GM20000 (cell line): ENCODE data around the gene PNPT1.

Experiments used
- DNase-seq: peaks from one replicate; pipeline ENCODE4 v3.0.0; 2012; ENCODE audit warnings: low spot score
- CTCF ChIP-seq: IDR thresholded peaks from 2 replicates; pipeline ENCODE4 v1.5.1; 2012; ENCODE audit warnings: mild to moderate bottlenecking, control low read depth; ENCODE audit errors: extremely low read depth, missing control alignments

PNPT1 gene

GRCh38 chr2:55618025-55618274, 75.7 kb downstream of the PNPT1 start:
- no peak for DNase-seq
- no peak for TF ChIP-seq CTCF

GRCh38 chr2:55617175-55618024, 76.2 kb downstream of the PNPT1 start, which contains the start of gene PPP4R3B:
TSS of gene PPP4R3B (minus strand) at chr2:55617622. CDS start at chr2:55617285, 337 bp downstream.
- TF ChIP-seq CTCF, result no peak
- DNase-seq, result peak; percentile 92

- peak; percentile 26 for DNase-seq
- no peak for TF ChIP-seq CTCF
Measured at GRCh38 chr2:55616551-55617174, 77.0 kb downstream of the PNPT1 start.

GRCh38 chr2:55611997-55612396, 81.6 kb downstream of the PNPT1 start:
- TF ChIP-seq CTCF, result no peak
- DNase-seq, result no peak

GRCh38 chr2:55610954-55611743, 82.5 kb downstream of the PNPT1 start:
- no peak for TF ChIP-seq CTCF

GRCh38 chr2:55609938-55610578, 83.6 kb downstream of the PNPT1 start:
- DNase-seq, result no peak
- no peak for TF ChIP-seq CTCF

More at GRCh38 chr2:55610954-55611743, 82.5 kb downstream of the PNPT1 start:
- DNase-seq, result no peak
